Skin of body (tissue), 2 donors: ENCODE results near the gene KDELR3. TPM values are rescaled to one million over a fixed set of nuclear protein-coding genes. Genes with fewer than 3 reads are reported as not detected.

Experiments used
- DNase-seq: peaks from one replicate; lab custom pipeline; 2025; lab: John Stamatoyannopoulos, UW
- total RNA-seq: library from RNA; depleted of rRNA; stranded (reverse); fragments of >200 nt; gene quantifications from one replicate; pipeline ENCODE4 v1.2.3, GENCODE V29; 2014

The KDELR3 gene
- total RNA-seq, 1 donor from 2014 or later: 24.0 TPM

DNA sequence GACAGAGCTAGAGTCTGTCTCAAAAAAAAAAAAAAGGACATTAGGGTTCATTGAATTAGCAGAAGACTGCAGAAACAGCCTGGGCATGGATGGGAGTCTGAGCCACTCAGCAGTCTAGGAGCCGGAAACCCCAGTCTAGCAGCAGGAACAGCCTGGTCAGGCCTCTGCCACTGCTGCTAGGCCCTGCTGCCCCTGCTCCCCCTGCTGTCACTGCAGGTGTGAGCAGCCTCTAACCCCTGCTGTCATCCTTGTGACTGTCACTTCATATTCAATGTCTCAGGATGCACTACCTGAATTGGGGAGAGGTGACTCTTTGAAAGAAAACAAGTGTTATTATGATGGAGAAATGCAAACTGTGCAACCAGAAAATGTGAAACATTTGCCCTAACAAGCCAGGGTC is 45.2 kb downstream of the KDELR3 start:
- no peak for DNase-seq

- DNase-seq: no peak
These were observed 50.7 kb downstream of the KDELR3 start for GRCh38 chr22:38518620-38519019.

GRCh38 chr22:38519453-38520250 is 51.8 kb downstream of the KDELR3 start:
- DNase-seq: no peak

- no peak for DNase-seq
These were observed 55.1 kb downstream of the KDELR3 start for GRCh38 chr22:38523029-38523428.

DNA sequence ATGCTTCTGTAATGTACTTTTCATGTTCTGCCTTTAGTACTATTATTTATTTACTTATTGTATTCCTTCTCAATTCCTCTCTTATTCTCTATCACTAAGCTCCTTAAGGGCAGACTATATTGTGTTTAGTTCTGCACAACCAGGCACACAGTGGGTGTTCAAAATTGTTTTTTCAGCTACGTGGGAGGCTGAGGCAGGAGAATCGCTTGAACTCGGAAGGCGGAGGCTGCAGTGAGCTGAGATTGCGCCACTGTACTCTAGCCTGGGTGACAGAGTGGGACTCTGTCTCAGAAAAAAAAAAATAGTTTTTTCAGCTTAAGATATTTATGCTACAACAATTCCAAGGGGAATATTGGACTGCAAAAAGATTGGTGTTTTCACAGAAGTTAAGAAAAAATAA is 55.6 kb downstream of the KDELR3 start:
- DNase-seq: no peak

DNA sequence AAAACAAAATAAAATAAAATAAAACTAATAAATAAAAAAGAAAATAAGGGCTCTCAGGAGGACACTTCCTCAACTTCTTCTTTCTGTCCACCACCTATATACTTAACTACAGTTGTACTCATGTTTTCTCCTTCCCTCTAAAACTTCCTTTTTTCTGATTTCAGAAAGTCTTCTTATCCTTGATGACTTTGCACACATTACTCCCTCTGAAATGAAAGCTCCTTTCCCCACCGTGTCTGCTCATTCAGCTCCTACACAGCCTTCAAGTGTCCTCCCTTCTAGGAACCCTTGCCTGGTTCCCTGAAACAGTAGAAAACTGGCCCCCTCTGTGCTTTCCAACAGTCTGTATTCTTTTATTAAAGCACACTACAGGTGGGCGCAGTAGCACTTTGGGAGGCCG is 56.5 kb downstream of the KDELR3 start:
- DNase-seq: no peak

- DNase-seq: no peak
These were observed 63.5 kb downstream of the KDELR3 start for GRCh38 chr22:38531251-38531938.

Other genes starting within 250 kb of the KDELR3 start
- 13.3 TPM for gene TMEM184B, start 195.1 kb upstream of the KDELR3 start, total RNA-seq
- 79.3 TPM for gene CSNK1E, start 150.7 kb upstream of the KDELR3 start, total RNA-seq
- gene KCNJ4, start 12.9 kb upstream of the KDELR3 start, total RNA-seq: 0.30 TPM
- gene DDX17, start 38.2 kb downstream of the KDELR3 start, total RNA-seq: 516 TPM
- gene DMC1, start 102.1 kb downstream of the KDELR3 start, total RNA-seq: 5.6 TPM
- gene FAM227A, start 188.3 kb downstream of the KDELR3 start, total RNA-seq: 3.2 TPM
- 18.0 TPM for gene CBY1, start 188.5 kb downstream of the KDELR3 start, total RNA-seq
- gene TOMM22, start 213.9 kb downstream of the KDELR3 start, total RNA-seq: 33.5 TPM
- gene JOSD1, start 232.8 kb downstream of the KDELR3 start, total RNA-seq: 35.5 TPM
- gene GTPBP1, start 237.8 kb downstream of the KDELR3 start, total RNA-seq: 42.4 TPM